Hematopoietic multipotent progenitor cell treated with erythropoietin and hydrocortisone succinate and interleukin-3 and kit ligand, for 4 days (in vitro differentiated cells): ENCODE data around the gene GPR35.
A peak's percentile ranks its signal among the peaks of the same experiment; 100 is the strongest.

Experiments used
- DNase-seq: peaks from one replicate; pipeline ENCODE4 v3.0.0-alpha.2; 2015

GPR35 gene

GRCh38 chr2:240624011-240624949 is 1.0 kb upstream of the GPR35 start:
- DNase-seq = no peak

DNA sequence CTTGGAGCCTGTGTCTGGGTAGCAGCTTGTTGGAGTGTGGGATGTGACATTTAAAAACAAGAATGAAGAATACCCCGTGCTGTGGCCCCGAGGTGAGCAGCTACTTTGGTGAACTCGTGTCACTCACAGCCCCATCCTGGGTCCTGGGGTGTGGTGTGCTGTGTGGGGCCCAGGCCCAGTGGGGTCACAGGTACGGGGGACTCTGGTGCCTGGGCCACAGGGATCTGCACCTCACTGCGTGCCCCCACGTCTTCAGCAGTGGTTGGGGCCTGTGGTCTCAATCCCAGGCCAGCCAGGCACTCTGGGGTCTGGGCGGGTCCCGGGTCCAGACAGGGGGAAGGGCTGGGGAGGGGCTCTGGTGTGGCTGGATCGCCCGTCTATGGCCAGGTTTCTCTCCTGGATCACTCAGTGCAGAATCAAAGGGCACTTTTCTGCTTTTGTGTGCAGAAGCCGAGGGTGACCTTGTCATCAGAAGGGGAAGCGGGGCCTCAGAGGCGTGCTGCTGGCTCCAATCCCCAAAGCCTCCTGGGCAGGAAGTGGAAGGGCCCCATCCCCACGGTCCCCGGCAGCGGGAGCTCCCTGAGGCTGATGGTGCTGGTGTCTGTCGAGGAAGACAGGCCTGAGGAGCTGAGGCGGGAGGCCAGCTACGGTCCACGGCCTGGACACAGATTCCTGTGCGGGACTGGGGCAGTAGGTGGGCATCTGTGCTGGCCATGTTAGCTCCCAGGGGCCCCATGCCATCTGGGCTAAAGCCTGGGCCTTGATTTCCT is 1.4 kb downstream of the GPR35 start:
- peak; percentile 83 for DNase-seq

DNA sequence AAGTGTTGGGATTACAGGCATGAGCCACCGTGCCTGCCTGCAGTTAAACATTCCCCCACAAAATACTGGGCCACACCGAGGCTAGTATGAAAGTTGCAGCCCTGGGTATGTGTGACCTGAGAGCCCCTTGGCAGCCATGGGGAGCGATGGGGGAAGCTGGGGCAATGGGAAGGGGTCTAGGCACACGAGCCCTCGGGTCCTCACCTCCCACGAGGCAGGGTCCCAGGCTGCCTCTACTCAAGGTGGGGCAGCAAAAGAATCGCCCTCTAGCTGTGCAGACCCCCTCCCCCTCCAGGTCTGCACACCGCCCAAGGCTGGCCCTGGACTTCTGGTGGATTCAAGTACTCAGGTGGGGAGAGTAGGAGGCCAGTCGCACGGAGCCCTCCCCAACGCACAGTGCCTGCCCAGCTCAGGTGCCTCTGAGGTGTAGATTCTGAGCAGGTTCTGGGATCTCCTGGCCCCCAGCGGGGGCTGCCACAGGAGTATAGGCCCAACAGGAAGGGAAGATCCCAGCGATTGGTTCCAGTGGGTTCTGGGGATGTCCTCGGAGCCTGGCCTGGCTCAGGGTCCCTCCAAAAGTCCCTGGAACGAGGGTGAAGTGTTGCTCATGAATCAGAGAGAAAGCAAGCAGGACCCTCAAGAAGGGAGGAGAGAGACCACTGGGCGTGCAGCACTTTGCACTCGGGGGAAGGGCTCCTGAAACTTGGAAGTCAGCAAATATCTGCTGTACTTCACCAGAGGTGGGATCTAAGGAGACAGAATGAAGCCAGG is 2.6 kb downstream of the GPR35 start:
- DNase-seq = no peak

GRCh38 chr2:240628507-240628807 is 3.2 kb downstream of the GPR35 start:
- DNase-seq = no peak

DNA sequence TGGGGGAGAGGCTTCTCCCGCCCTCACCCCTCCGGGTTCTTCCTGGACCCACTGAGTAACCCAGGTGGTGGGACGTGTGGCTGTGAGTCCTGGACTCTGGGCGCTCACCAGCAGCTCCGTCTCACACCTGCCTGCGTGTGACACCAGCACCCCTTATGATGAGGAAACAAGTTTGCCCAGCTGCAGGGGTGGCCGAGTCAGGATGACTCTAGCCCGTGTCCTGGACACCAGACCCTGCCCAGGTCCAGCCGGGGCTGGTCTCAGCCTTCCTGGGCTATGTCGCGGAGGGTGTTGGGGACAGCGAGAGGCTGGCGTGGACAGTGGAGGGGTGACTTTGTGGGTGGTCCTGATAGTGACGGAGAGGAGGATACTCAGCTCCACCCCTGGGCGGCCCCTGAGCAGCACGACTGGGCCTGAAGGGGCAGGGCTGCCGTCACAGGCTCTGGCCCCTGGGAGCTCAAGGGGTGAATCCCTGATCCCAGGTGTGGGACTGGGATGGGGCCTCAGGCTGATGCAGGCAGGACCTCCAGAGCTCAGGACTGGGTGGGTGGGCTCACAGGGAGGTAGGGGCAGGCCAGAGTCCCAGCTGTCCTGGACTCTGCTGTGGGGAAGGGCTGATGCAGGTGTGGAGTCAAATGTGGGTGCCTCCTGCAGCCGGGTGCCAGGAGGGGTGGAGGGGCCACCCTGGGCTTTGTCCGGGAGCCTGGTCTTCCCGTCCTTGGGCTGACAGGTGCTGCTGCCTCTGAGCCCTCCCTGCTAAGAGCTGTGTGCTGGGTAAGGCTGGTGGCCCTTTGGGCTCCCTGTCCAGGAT is 3.7 kb downstream of the GPR35 start:
- no peak for DNase-seq

DNA sequence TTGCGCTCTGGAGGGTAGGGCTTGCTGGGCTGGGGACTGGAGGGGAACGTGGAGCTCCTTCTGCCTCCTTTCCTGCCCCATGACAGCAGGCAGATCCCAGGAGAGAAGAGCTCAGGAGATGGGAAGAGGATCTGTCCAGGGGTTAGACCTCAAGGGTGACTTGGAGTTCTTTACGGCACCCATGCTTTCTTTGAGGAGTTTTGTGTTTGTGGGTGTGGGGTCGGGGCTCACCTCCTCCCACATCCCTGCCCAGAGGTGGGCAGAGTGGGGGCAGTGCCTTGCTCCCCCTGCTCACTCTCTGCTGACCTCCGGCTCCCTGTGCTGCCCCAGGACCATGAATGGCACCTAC is 4.3 kb downstream of the GPR35 start:
- no peak for DNase-seq

- no peak for DNase-seq
These were observed 4.9 kb downstream of the GPR35 start for GRCh38 chr2:240629968-240630770.

DNA sequence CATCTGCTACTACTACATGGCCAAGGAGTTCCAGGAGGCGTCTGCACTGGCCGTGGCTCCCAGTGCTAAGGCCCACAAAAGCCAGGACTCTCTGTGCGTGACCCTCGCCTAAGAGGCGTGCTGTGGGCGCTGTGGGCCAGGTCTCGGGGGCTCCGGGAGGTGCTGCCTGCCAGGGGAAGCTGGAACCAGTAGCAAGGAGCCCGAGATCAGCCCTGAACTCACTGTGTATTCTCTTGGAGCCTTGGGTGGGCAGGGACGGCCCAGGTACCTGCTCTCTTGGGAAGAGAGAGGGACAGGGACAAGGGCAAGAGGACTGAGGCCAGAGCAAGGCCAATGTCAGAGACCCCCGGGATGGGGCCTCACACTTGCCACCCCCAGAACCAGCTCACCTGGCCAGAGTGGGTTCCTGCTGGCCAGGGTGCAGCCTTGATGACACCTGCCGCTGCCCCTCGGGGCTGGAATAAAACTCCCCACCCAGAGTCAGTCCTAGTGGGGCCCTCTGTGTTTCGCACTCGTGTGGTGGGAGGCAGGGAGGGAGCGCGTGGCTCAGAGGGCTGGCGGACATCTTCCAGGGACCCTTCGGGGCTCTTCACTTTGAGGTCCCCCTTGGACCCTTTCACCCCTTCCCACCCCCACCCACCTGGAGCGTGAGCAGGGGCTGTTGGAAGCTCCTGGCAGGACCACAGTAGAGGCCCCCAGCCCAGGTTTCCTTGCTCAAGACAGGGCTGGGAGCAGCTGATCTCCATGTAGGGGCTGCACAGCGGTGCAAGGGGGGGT is 5.7 kb downstream of the GPR35 start:
- DNase-seq = no peak

DNA sequence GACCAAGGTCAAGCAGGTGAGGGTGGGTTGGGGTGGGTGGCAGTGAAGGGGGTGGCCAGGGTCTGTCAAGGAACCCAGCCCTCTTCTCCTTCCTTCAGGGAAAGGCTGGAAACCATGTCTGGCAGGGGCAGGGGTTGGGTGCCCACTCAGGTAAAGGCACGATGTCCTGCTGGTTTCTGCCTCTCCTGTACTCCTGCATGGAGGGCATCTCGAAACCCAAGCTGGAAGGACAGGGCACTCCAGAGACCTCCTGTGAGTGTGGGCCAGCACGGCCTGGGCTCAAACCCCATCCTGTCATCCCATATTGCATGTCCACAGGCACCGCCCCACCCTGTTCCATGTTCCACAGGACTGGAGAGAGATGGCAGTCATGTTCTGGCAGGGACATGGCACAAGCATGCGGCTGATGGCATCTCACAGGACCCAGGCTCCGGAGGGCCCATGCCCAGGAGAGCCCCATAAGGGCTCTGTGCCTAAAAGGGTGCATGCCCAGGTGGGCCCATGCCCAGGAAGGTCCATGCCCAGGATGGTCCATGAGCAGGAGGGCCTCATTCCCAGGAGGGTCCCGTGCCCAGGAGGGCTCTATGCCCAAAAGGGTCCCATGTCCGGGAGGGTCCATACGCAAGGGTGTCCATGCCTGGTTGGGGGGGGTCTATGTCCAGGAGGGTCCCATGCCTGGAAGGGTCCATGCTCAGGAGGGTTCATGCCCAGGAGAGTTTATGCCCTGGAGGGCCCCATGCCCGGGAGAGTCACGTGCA is 6.4 kb downstream of the GPR35 start:
- no peak for DNase-seq

DNA sequence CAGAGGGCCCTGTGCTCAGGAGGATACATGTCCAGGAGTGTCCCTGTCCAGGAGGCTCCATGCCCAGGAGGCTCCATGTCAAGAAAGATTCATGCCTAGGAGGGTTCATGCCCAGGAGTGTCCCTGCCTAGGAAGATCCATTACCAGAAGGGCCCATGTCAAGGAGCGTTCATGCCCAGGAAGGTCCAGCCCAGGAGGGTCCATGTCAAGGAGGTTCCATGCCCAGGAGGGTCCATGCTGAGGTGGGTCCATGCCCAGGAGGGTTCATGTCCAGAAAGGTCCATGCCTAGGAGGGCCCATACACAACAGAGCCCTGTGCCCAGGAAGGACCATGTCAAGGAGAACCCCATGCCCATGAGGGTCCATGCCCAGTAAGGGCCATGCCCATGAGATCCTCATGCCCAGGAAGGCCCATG is 7.0 kb downstream of the GPR35 start:
- DNase-seq = no peak

DNA sequence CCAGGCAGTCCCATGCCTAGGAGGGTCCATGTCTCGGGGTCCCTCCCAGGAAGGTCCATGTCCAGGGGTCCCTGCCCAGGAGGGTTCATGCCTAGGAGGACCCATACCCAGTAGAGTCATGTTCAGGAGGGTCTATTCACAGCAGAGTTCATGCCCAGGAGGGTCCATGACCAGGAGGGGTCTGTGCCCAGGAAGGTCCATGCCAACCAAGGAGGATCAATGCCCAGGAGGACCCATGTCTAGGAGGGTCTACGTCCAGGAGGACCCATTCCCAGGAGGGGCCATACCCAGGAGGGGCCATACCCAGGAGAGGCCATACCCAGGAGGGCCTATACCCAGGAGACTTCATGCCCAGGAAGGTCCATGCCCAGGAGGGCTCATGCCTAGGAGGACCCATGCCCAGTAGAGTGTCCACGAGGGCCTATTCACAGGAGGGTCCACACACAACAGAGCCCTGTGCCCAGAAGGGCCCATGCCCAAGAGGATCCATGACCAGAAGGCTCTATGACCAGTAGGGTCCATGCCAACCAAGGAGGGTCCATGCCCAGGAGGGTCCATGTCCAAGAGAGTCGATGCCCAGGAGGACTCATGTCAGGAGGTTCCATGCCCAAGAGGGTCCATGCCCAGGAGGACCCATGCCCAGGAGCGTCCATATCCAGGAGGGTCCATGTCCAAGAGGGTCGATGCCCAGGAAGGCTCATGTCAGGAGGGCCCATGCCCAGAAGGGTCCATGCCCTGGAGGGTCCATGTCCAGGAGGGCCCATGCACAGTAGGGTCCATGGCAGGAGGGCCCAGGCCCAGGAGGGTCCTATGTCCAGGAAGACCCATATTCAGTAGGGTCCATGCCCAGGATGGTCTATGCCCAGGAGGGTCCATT is 10.1 kb downstream of the GPR35 start:
- DNase-seq = no peak

DNA sequence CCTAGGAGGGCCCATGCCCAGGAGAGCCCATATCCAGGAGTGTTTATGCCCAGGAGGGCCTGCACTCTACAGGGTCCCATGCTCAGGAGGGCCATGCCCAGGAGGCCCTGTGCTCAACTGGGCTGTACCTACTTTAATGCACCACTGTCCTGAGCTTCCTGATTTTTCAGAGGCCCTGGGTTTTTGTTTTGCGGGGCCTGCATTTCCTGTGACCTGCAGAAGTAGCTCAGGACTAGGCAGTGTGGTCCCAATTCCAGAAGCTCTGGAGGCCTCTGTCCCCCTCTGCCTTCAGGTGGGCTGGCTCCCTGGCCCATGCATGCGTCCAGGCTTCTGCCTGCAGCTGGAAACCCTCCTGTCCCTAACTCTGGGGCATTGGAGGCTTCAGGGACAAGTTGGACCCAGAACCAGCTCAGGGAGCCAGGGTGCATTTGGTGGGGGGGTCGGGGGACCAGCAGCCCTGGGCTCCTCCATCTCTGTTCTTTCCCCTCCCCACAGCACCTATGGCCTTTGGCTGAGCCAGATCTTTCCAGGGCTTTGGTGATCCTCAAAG is 10.8 kb downstream of the GPR35 start:
- no peak for DNase-seq

- DNase-seq = no peak
These were observed 11.4 kb downstream of the GPR35 start for GRCh38 chr2:240636563-240637115.

DNA sequence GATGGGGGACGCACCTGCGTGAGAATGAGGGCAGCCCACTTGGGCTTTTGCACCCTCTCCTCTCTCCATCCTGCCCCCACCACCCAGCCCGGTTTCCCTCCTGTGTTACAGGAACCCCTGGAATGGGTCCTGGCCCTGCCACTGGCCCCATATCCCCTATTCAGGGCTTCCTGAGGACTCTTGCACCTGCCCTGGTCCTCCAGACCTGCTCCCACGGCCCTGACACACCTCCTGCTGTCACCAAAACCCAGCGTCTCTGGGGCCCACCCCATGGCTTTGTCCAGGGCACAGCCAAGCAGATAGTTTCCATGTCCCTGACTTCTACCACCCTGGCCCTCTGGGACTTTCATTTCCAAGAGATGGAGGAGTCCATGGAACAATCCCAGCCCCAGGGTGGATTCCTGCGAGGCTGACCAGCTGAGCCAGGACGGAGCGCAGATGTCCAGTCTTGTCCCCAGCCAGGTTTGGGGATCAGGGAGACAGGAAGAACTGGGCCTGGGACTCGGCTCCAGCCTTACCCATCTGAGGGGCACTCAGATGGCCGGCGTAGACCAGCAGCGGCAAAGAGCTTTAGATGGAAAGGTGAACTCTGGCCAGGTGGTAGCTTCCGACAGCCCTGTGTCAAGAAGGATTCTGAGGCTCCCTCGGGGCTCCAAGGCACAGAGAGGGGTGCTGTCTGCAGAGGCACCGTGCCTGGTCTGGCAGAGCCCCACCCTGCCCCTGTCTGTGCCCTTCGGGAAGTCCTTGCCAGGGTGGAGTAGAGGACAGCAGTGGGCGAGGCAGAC is 12.0 kb downstream of the GPR35 start:
- no peak for DNase-seq

DNA sequence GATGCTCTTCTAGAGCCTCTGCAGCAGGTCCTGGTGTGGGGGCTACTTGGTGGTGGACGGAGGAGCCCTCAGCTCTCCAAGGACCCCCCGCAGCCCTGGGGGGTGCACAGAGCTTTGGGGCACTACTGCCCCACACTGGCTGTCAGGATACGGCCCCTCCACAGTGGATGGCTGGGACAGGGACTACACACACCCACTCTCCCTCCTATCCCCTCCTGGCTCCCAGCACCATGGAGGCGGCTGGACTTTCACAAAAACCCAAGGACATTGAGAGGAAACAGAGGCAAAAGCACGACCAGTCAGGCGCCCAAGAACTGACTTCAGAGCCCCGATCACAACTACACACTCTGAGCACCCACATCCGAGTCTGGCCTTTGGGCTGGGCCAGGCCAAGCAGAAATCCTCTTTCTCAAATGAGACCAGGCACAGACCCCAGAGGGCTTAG is 12.6 kb downstream of the GPR35 start:
- no peak for DNase-seq

GRCh38 chr2:240638512-240639160 is 13.4 kb downstream of the GPR35 start:
- no peak for DNase-seq

DNA sequence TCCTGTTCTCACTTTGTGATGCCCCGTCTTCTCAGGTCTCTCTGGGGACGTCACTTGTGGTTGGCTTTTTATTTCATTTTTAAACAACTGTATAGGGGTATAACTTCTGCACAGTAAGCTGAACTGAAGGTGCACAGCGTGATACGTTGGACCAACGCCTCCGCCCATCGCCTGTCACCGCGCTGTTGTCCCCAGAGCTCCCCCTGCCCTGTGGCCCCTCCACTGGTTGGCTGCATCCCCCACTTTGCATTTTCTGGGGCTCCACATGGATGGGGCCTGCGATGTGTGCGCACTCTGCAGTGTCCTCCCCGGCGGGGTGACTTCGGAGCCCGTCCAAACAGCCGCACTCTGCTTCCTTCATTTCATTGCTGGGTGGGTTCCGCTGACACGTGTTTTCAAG is 14.3 kb downstream of the GPR35 start:
- no peak for DNase-seq
